Measurements from ENCODE around the gene ZNF277. TPM values are rescaled to one million over a fixed set of nuclear protein-coding genes. Genes with fewer than 3 reads are reported as not detected.

The ZNF277 gene
- total and polyA plus RNA-seq, 2 donors (not counting 3 experiments of a cell fraction or from before 2014, with no cell fraction given): 7.8 to 22.6 TPM

DNA sequence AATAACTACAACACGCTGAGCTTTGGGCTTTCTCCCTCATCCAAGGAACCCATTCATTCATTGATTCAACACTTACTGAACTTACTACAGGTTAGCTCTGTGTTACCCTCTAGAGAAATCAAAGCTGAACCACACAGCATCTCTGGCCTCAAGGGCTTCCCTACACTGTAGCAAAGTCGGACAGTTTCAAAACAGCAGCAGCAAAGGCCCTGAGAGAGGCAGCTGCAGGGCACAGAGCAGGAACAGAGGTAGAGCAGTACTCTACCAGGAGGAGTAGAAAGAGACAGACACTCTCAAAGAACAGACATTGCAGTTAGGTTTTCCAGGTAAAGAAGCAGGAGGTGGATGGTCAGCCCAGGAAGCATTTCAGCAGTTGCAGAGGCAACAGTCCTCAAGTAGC lies 16.4 kb upstream of the ZNF277 start:
- no TSS peak for BruUV-seq (replicated peaks)
- ChIA-PET POLR2A (no interaction called here), CTCF (interaction anchor here (1.4 to 1.5 kb wide), 2 partner anchors 13 to 29 kb away, joined by 3 read pairs; no protein-coding TSS in a partner anchor)
- H3K9me1 ChIP-seq (replicated peaks; ENCODE audit: control insufficient read depth, extremely low read depth, insufficient read depth, low read length): no peaks in the 10 kb centered on the region
- no peak overlapping the region for H3K9ac ChIP-seq (replicated peaks; ENCODE audit: extremely low read depth, insufficient read depth, low read length)
- no peak overlapping the region for H2AFZ ChIP-seq (ENCODE audit: low read depth, low read length)
- DNase-seq (ENCODE audit: low read depth, low spot score) (no peak), FAIRE-seq (no peak)
- H3K27ac ChIP-seq (ENCODE audit: insufficient read depth, low read depth, low read length): peak overlapping the region; percentile 19
- H3K27me3 ChIP-seq (ENCODE audit: control insufficient read depth in 2 of 2, insufficient read depth in 2 of 2, low read length in 2 of 2): no peaks in the 10 kb centered on the region
- dilution Hi-C loops (cut with MboI; ENCODE audit: extremely low pct_ligation_motif_present, low sequenced_read_pairs): no loop called here
- intact Hi-C loops (cut with micrococcal nuclease): no loop called here
- H3K36me3 ChIP-seq (ENCODE audit: control insufficient read depth in 2 of 2, extremely low read depth in 1 of 2, insufficient read depth in 2 of 2, low read length in 2 of 2): no peaks in the 10 kb centered on the region
- no peak overlapping the region for H3K4me3 ChIP-seq (replicated peaks in 1 of 3; ENCODE audit: insufficient read depth in 1 of 3, low read depth in 1 of 3, low read length in 3 of 3)
- no peak for TF ChIP-seq POLR2AphosphoS5 (IDR thresholded peaks at IDR 0.05; ENCODE audit: insufficient read depth, low read depth, low read length)
- TF ChIP-seq, protein P1, sequence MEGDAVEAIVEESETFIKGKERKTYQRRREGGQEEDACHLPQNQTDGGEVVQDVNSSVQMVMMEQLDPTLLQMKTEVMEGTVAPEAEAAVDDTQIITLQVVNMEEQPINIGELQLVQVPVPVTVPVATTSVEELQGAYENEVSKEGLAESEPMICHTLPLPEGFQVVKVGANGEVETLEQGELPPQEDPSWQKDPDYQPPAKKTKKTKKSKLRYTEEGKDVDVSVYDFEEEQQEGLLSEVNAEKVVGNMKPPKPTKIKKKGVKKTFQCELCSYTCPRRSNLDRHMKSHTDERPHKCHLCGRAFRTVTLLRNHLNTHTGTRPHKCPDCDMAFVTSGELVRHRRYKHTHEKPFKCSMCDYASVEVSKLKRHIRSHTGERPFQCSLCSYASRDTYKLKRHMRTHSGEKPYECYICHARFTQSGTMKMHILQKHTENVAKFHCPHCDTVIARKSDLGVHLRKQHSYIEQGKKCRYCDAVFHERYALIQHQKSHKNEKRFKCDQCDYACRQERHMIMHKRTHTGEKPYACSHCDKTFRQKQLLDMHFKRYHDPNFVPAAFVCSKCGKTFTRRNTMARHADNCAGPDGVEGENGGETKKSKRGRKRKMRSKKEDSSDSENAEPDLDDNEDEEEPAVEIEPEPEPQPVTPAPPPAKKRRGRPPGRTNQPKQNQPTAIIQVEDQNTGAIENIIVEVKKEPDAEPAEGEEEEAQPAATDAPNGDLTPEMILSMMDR (IDR thresholded peaks at IDR 0.05; ENCODE audit: extremely low read depth in 1 of 2, insufficient read depth in 1 of 2, low read depth in 1 of 2, low read length in 2 of 2): no peak
- no peak for TF ChIP-seq FOS (IDR thresholded peaks at IDR 0.05; ENCODE audit: borderline replicate concordance, insufficient read depth, low read length)
- no peak for TF ChIP-seq GATA2 (IDR thresholded peaks at IDR 0.05; ENCODE audit: insufficient read depth, insufficient read length, low read depth, low read length)
- TF ChIP-seq JUN (IDR thresholded peaks at IDR 0.05; ENCODE audit: borderline replicate concordance, insufficient read depth, insufficient read length, low read depth): no peak
- no peak for TF ChIP-seq POLR2A (IDR thresholded peaks at IDR 0.05; ENCODE audit: low read depth, low read length)
- TF ChIP-seq, protein P2, sequence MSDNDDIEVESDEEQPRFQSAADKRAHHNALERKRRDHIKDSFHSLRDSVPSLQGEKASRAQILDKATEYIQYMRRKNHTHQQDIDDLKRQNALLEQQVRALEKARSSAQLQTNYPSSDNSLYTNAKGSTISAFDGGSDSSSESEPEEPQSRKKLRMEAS (IDR thresholded peaks at IDR 0.05; ENCODE audit: insufficient read depth, insufficient read length): no peak
- no peak for TF ChIP-seq MYC (IDR thresholded peaks at IDR 0.05; ENCODE audit: low read depth, low read length)
- H3K4me1 ChIP-seq (ENCODE audit: control insufficient read depth, extremely low read depth, insufficient read depth, low read length): peaks cover 92% of the 10 kb centered on the region
- no peaks in the 10 kb centered on the region for H4K20me1 ChIP-seq (replicated peaks; ENCODE audit: control insufficient read depth, extremely low read depth, insufficient read depth, low read length)
- H3K79me2 ChIP-seq (ENCODE audit: control insufficient read depth, insufficient read depth, low read length): peaks cover 88% of the 10 kb centered on the region
- no peaks in the 10 kb centered on the region for H3K9me3 ChIP-seq (replicated peaks; ENCODE audit: control insufficient read depth, insufficient read depth, low read length)
- no peak overlapping the region for H3K4me2 ChIP-seq (ENCODE audit: insufficient read depth, low read length)

Measured in endothelial cell of umbilical vein (primary cell).